WTC11 (cell line): ENCODE measurements around the gene GPR158.

Source experiments
- CTCF ChIP-seq: fragments of 200-600 bp; IDR thresholded peaks from 2 replicates; pipeline ENCODE4 v1.8.0; 2022; ENCODE audit warnings: antibody characterized with exemption
- HMGA2 ChIP-seq: fragments of 250-450 bp; sonication (Bioruptor Pico); IDR thresholded peaks from 2 replicates; pipeline ENCODE4 v1.4.0; 2021; ENCODE audit warnings: mild to moderate bottlenecking, moderate library complexity
- MAX ChIP-seq: sonication (generic); formaldehyde crosslinking; IDR thresholded peaks from 2 replicates; pipeline ENCODE4 v1.8.0; 2022; ENCODE audit warnings: mild to moderate bottlenecking, missing genetic modification reagents
- OVOL2 ChIP-seq: fragments of 250-450 bp; sonication (Bioruptor Pico); IDR thresholded peaks from 2 replicates; pipeline ENCODE4 v1.9.0; 2021; ENCODE audit warnings: mild to moderate bottlenecking, borderline replicate concordance
- TEAD4 ChIP-seq: sonication (generic); formaldehyde crosslinking; IDR thresholded peaks from 2 replicates; pipeline ENCODE4 v1.8.0; 2022; ENCODE audit warnings: mild to moderate bottlenecking, missing genetic modification reagents
- ZNF232 ChIP-seq: sonication (generic); formaldehyde crosslinking; IDR thresholded peaks from 2 replicates; pipeline ENCODE4 v1.8.0; 2022; ENCODE audit warnings: mild to moderate bottlenecking, missing genetic modification reagents
- ZNF317 ChIP-seq: sonication (generic); formaldehyde crosslinking; IDR thresholded peaks from 2 replicates; pipeline ENCODE4 v1.8.1; 2023; ENCODE audit warnings: low read depth, mild to moderate bottlenecking, moderate library complexity, missing genetic modification reagents, borderline replicate concordance
- ZNF416 ChIP-seq: fragments of 250-450 bp; sonication (Bioruptor Pico); IDR thresholded peaks from 2 replicates; pipeline ENCODE4 v1.9.0; 2021; ENCODE audit warnings: mild to moderate bottlenecking, inconsistent platforms
- TF ChIP-seq, protein P1 (sequence below): sonication (generic); formaldehyde crosslinking; IDR thresholded peaks from 2 replicates; pipeline ENCODE4 v1.8.1; 2022; ENCODE audit warnings: low read depth, missing genetic modification reagents, borderline replicate concordance
- TF ChIP-seq, protein P2 (sequence below): sonication (generic); formaldehyde crosslinking; IDR thresholded peaks from 2 replicates; pipeline ENCODE4 v1.8.0; 2022; ENCODE audit warnings: mild to moderate bottlenecking, missing genetic modification reagents
- TF ChIP-seq, protein P3 (sequence below): sonication (generic); formaldehyde crosslinking; IDR thresholded peaks from 2 replicates; pipeline ENCODE4 v1.8.1; 2023; ENCODE audit warnings: mild to moderate bottlenecking, missing genetic modification reagents, borderline replicate concordance

GRCh38 chr10:25261558-25261957, 86.8 kb downstream of the GPR158 start:
- TF ChIP-seq CTCF = no peak
- TF ChIP-seq ZNF232 (CRISPR knock-in tag) = no peak
- TF ChIP-seq, protein P1, sequence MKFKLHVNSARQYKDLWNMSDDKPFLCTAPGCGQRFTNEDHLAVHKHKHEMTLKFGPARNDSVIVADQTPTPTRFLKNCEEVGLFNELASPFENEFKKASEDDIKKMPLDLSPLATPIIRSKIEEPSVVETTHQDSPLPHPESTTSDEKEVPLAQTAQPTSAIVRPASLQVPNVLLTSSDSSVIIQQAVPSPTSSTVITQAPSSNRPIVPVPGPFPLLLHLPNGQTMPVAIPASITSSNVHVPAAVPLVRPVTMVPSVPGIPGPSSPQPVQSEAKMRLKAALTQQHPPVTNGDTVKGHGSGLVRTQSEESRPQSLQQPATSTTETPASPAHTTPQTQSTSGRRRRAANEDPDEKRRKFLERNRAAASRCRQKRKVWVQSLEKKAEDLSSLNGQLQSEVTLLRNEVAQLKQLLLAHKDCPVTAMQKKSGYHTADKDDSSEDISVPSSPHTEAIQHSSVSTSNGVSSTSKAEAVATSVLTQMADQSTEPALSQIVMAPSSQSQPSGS = no peak
- TF ChIP-seq, protein P2, sequence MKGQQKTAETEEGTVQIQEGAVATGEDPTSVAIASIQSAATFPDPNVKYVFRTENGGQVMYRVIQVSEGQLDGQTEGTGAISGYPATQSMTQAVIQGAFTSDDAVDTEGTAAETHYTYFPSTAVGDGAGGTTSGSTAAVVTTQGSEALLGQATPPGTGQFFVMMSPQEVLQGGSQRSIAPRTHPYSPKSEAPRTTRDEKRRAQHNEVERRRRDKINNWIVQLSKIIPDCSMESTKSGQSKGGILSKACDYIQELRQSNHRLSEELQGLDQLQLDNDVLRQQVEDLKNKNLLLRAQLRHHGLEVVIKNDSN (CRISPR knock-in tag) = no peak
- no peak for TF ChIP-seq ZNF416 (CRISPR knock-in tag)
- no peak for TF ChIP-seq ZNF317 (CRISPR knock-in tag)
- no peak for TF ChIP-seq MAX
- no peak for TF ChIP-seq TEAD4 (CRISPR knock-in tag)
- TF ChIP-seq HMGA2 (CRISPR knock-in tag) = no peak
- TF ChIP-seq, protein P3, sequence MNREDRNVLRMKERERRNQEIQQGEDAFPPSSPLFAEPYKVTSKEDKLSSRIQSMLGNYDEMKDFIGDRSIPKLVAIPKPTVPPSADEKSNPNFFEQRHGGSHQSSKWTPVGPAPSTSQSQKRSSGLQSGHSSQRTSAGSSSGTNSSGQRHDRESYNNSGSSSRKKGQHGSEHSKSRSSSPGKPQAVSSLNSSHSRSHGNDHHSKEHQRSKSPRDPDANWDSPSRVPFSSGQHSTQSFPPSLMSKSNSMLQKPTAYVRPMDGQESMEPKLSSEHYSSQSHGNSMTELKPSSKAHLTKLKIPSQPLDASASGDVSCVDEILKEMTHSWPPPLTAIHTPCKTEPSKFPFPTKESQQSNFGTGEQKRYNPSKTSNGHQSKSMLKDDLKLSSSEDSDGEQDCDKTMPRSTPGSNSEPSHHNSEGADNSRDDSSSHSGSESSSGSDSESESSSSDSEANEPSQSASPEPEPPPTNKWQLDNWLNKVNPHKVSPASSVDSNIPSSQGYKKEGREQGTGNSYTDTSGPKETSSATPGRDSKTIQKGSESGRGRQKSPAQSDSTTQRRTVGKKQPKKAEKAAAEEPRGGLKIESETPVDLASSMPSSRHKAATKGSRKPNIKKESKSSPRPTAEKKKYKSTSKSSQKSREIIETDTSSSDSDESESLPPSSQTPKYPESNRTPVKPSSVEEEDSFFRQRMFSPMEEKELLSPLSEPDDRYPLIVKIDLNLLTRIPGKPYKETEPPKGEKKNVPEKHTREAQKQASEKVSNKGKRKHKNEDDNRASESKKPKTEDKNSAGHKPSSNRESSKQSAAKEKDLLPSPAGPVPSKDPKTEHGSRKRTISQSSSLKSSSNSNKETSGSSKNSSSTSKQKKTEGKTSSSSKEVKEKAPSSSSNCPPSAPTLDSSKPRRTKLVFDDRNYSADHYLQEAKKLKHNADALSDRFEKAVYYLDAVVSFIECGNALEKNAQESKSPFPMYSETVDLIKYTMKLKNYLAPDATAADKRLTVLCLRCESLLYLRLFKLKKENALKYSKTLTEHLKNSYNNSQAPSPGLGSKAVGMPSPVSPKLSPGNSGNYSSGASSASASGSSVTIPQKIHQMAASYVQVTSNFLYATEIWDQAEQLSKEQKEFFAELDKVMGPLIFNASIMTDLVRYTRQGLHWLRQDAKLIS = no peak
- no peak for TF ChIP-seq OVOL2 (CRISPR knock-in tag)
